Spleen (tissue), 7 donors: ENCODE results near the gene CCNF.

Experiments
- POLR2A ChIP-seq, 3 donors: fragments of 450-650 bp; IDR thresholded peaks; one replicate each; pipeline ENCODE4 v1.5.1; 2017; ENCODE audit warnings: antibody characterized with exemption in 3 of 3, mild to moderate bottlenecking in 1 of 3
- POLR2AphosphoS5 ChIP-seq, 3 donors: sonication (generic); formaldehyde crosslinking; IDR thresholded peaks; one replicate each; pipeline ENCODE4 v1.5.1; 2017; ENCODE audit warnings: antibody characterized with exemption in 3 of 3
- TF ChIP-seq, protein P1 (sequence below), 11 experiments: fragments of 200-600 bp in 7 of 11; fragments of 450-650 bp in 4 of 11; sonication (generic) in 4 of 11; IDR thresholded peaks in 8 of 11; conservative IDR thresholded peaks in 3 of 11; 1 replicate in 7 of 11; 2 replicates in 4 of 11; pipeline versions ENCODE4 v1.4.0 to v1.8.0; 2016 to 2021; ENCODE audit warnings: antibody characterized with exemption in 11 of 11, inconsistent platforms in 4 of 11, mild to moderate bottlenecking in 1 of 11
- donor health status: DM: no; HTN: no; CAD: no; lungs with moderate emphysema.
- donor health status: DM: no; HTN: no; CAD: no.
- donor health status: DM: no; HTN: no; CAD: no.

DNA sequence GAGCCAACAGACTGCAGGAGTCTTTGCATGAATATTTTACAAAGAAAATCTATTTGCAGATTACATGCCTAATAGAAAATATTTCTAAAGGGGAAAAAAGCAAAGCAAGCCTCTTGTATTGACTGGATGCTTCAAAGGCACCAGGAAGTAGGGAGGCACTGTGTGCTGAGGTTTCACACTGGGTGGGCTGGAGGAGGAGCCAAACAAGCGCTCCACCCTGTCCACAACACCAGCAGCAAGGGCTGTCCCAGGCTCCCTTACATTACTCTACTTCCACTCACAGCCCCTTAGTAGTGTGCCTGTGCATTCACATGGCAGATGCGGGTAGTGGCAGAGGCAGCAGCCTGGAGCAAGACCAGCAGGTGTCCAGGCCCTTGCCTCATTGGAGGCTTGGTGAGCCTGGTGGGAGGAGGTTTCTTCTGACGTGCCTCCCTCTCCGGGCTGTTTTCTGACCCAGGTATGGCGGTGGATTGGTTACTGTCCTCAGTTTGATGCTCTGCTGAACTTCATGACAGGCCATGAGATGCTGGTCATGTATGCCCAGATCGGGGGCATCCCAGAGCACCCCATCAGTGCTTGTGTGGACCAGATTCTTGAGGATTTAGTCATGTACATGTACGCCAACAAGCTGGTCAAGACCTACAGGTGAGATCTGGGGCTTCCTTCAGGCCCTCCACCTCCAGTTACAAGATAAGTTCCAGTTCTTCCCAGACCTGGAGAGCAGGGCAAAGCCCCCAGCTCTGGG, 7.0 kb upstream of the CCNF start:
- TF ChIP-seq POLR2AphosphoS5 (IDR thresholded peaks at IDR 0.05) (no peak), POLR2A (IDR thresholded peaks at IDR 0.05) (no peak)
- TF ChIP-seq, protein P1, sequence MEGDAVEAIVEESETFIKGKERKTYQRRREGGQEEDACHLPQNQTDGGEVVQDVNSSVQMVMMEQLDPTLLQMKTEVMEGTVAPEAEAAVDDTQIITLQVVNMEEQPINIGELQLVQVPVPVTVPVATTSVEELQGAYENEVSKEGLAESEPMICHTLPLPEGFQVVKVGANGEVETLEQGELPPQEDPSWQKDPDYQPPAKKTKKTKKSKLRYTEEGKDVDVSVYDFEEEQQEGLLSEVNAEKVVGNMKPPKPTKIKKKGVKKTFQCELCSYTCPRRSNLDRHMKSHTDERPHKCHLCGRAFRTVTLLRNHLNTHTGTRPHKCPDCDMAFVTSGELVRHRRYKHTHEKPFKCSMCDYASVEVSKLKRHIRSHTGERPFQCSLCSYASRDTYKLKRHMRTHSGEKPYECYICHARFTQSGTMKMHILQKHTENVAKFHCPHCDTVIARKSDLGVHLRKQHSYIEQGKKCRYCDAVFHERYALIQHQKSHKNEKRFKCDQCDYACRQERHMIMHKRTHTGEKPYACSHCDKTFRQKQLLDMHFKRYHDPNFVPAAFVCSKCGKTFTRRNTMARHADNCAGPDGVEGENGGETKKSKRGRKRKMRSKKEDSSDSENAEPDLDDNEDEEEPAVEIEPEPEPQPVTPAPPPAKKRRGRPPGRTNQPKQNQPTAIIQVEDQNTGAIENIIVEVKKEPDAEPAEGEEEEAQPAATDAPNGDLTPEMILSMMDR (IDR thresholded peaks at IDR 0.05 in 8 of 11, conservative IDR thresholded peaks at IDR 0.05 in 3 of 11): no peak
